ENCODE data around the gene MYL3.

Gene MYL3

GRCh38 chr3:46856576-46857471 lies 6.4 kb downstream of the MYL3 start:
- Histone ChIP-seq H3K27ac (replicated peaks) (no peak overlapping the region), H3K27me3 (ENCODE audit: insufficient read depth, poor library complexity, severe bottlenecking) (no peaks in the 10 kb centered on the region), H3K4me3 (replicated peaks; ENCODE audit: insufficient read depth, low read length) (no peak overlapping the region)
- no peak for DNase-seq (ENCODE audit: low read depth in 1 of 2, low spot score in 1 of 2)
- TF ChIP-seq SPI1 (IDR thresholded peaks at IDR 0.05; ENCODE audit: borderline replicate concordance, low read depth) (no peak), GABPA (IDR thresholded peaks at IDR 0.05; ENCODE audit: low read depth) (no peak), REST (IDR thresholded peaks at IDR 0.05; ENCODE audit: insufficient replicate concordance, low read depth) (no peak)

- DNase-seq (ENCODE audit: low read depth in 1 of 2, low spot score in 1 of 2) = no peak
- no peak overlapping the region for H3K27ac ChIP-seq (replicated peaks)
- TF ChIP-seq GABPA (IDR thresholded peaks at IDR 0.05; ENCODE audit: low read depth) (no peak), CTCF (IDR thresholded peaks at IDR 0.05; ENCODE audit: insufficient read depth, low read length) (no peak), SPI1 (IDR thresholded peaks at IDR 0.05; ENCODE audit: borderline replicate concordance, low read depth) (no peak), REST (IDR thresholded peaks at IDR 0.05; ENCODE audit: insufficient replicate concordance, low read depth) (no peak), POLR2AphosphoS5 (IDR thresholded peaks at IDR 0.05; ENCODE audit: low read depth) (no peak)
- H3K27me3 ChIP-seq (ENCODE audit: insufficient read depth, poor library complexity, severe bottlenecking) = no peaks in the 10 kb centered on the region
- no peak overlapping the region for H3K4me3 ChIP-seq (replicated peaks; ENCODE audit: insufficient read depth, low read length)
Observed at GRCh38 chr3:46854555-46854991, 8.7 kb downstream of the MYL3 start.

GRCh38 chr3:46853441-46854415 lies 9.5 kb downstream of the MYL3 start:
- DNase-seq (ENCODE audit: low read depth in 1 of 2, low spot score in 1 of 2) = no peak
- TF ChIP-seq SPI1 (IDR thresholded peaks at IDR 0.05; ENCODE audit: borderline replicate concordance, low read depth) (no peak), GABPA (IDR thresholded peaks at IDR 0.05; ENCODE audit: low read depth) (no peak), REST (IDR thresholded peaks at IDR 0.05; ENCODE audit: insufficient replicate concordance, low read depth) (no peak), POLR2AphosphoS5 (IDR thresholded peaks at IDR 0.05; ENCODE audit: low read depth) (no peak), CTCF (IDR thresholded peaks at IDR 0.05; ENCODE audit: insufficient read depth, low read length) (no peak)
- H3K4me3 ChIP-seq (replicated peaks; ENCODE audit: insufficient read depth, low read length) = no peak overlapping the region

More at GRCh38 chr3:46853441-46854415, 9.5 kb downstream of the MYL3 start:
- no peaks in the 10 kb centered on the region for H3K27me3 ChIP-seq (ENCODE audit: insufficient read depth, poor library complexity, severe bottlenecking)
- no peak overlapping the region for H3K27ac ChIP-seq (replicated peaks)
